Endometrial microvascular endothelial cells (primary cell): ENCODE results near the gene NDC80. TPM values are rescaled to one million over a fixed set of nuclear protein-coding genes. Genes with fewer than 3 reads are reported as not detected.

Experiments used
- in situ Hi-C: cut with HindIII; loops from 2 replicates; pipeline ENCODE4 v1.10.0; 2017; ENCODE audit warnings: low sequenced_read_pairs, low pct_unique_long_range_greater_than_20kb; ENCODE audit errors: inconsistent ontology term
- total RNA-seq: library from RNA; depleted of rRNA; stranded (reverse); fragments of >200 nt; gene quantifications from one replicate; pipeline ENCODE4 v1.2.3, GENCODE V29; 2015; ENCODE audit errors: inconsistent ontology term

Gene NDC80
- total RNA-seq, 1 donor from 2014 or later: 21.1 TPM

DNA sequence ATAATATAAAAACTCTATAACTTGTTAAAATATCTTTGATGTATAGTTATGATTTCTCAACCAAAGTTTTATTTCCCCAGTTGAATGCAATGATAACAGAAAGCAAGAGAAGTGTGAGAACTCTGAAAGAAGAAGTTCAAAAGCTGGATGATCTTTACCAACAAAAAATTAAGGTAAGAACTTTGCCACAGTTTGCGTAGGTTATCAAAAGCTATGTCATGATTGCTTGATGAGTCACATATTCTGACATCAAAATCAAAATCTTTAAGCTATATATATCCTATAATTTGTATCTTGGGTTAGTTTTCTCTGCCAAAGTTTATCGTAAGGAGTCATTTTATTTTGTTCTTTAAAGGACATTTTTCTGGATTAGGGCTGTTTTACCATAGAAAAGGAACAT, 35.0 kb downstream of the NDC80 start:
- in situ Hi-C loops: no loop called here

DNA sequence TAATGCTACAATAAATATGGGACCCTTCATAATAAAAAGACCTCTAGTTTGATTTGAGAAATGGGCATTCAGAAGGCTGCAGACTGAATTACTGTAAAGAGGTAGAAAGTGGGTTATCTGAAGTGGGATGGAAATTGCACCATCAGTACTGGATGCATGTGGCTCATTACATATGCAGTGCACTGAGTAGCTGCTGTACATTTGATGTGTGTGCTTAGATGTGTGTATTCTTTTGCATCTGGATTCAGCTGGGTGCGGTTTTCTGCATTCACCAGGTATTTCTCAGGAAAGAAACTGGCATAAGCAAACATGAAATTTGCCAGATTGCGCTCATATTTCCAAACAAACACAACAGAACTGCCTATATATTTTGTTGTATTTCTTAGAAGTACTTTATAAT, 38.2 kb downstream of the NDC80 start:
- in situ Hi-C loops: no loop called here

DNA sequence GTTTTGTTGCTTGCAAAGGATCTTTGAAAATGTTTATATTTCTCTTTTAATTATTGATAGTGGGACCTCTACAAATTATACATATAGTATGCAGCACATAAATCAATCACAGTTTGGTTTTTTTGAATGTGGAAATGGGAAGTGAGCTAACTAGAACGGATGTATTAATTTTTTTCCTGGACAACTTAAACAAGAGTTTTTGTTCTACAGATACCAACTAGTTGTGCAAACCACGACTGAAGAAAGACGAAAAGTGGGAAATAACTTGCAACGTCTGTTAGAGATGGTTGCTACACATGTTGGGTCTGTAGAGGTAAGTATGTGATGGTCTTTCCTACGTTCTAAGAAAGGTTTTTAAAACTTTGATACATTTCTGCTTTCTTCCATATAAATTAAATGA, 39.2 kb downstream of the NDC80 start:
- in situ Hi-C loops: no loop called here

DNA sequence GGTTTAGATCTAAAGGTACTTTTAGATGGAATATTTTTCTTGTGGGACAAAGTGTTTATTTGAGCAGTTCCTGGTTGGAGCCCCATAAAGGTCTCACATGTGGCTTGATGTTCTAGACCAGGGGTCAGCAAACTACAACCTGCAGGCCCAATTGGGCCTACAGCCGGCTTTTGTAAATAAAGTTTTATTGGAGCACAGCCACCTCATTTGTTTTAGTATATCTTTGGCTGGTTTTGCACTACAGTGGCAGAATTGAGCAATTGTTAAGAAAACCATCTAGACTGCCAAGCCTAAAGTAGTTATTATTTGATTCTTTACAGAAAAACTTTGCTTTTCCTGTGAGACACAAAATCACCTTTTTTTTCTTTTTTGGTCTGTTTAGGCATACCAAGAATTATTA, 41.6 kb downstream of the NDC80 start:
- in situ Hi-C loops: no loop called here

DNA sequence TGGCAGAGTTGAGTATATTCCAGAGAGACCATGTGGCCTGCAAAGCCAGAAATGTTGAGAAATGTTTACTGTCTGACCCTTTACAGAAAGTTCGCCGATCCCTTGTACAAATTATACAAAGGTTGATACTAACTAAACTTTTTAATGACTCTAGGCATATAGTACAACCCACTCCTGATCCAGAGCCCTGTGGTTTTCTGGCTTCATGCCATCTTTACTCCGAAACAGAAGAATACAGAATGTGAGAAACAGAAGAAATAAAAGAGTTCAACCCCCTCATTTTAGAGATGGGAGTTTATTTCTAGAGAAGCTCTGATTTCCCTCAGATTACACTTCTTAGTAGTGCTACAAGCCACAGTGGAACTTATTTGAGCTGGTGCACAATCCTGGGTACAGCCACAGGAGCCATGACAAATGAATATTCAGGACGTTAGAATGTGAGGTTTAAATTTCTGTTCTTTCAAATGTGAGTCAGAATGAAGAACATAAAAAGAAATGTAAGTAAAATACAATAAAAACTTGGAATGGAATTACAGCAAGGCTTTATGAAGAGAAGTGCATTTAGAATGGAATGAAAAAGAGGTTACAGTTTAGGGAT, 46.1 kb downstream of the NDC80 start:
- in situ Hi-C loops: no loop called here

DNA sequence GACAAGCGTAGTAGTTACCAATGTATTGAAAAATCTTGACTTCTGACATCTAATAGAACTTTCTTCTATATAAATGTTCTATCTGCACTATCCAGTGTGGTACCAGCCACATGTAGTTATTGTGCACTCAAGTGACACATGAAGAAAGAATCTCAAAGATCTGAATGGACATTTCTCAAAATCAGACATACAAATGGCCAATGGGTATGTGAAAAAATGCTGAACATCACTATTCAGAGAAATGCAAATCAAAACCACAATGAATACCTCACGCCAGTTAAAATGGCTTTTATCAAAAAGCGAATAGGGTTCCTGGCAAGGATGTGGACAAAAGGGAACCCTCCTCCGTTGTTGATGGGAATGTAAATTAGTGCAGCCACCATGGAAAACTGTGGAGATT, 46.7 kb downstream of the NDC80 start:
- in situ Hi-C loops: no loop called here

DNA sequence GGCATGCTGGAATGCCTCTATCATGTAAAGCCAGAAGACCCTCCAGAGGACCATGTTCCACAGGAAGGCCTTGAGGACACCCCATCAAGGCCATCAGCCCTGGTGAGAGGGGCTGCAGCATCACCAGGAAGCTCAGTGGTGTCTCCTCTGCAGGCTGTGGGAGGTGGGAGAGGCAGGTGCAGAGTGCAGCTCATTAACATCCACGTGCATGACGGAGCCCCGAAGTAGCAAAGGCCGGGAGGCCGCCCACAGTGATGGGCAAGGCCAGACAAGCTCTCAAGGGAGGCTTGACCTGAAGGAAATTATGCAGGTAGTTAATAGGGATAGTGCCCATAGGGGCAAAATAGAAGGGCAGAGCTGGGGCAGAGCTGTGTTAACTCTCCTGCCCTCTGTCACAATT, 53.9 kb downstream of the NDC80 start:
- in situ Hi-C loops: no loop called here

DNA sequence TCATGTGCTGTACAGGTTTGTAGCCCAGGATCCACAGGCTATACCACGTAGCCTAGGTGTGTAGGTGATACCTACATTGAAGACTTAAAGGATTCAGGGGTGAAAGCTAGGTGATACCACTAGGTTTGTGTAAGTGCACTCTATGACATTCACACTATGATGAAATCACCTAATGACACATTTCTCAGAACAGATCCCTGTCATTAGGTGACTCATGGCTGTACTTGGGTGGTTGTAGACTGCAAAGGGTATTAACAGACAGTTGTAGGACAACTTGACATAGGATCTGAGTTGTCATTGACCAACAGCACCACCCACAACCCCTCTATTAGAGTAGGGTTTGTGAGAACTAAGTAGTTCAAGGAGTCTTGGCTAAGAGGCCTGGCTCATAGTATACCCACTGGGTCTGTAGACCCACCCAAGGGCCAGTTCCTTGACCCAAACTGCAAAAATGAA, 56.5 kb downstream of the NDC80 start:
- in situ Hi-C loops: no loop called here

DNA sequence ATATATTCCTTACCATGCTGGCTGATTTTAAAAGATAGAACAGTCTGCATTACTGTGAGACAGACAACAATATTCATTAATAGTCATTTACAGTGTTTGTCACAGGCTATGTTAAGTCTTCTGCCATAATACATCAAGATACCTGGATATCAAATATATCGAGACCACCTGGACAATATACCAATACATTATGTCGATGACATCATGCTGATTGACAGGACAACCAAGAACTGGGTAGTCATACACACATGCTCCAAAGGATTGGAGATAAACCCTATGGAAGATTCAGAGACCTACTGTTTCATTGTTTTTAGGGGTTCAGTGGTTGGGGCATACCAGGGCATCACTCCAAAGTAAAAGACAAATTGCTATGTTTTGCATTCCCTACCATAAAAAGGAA, 57.6 kb downstream of the NDC80 start:
- in situ Hi-C loops: no loop called here

DNA sequence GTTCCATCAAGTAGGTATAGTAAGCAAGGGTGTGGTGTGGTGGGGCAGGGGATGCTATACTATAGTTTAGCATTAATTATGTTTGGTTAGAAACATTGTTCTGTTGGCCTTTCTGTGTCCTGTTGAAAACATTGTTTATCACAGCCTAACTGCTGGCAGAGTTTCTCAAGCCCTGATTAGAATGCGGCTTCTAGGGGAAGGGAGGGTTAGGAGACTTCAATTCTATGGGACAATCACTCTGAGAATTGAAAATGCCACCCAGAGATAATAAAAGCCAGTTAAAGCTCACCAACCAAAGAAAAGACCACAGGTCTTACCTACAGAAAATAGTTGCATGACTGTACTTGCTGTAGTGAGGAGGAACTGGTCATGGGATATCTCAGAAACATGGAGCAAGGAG, 64.2 kb downstream of the NDC80 start:
- in situ Hi-C loops: no loop called here

DNA sequence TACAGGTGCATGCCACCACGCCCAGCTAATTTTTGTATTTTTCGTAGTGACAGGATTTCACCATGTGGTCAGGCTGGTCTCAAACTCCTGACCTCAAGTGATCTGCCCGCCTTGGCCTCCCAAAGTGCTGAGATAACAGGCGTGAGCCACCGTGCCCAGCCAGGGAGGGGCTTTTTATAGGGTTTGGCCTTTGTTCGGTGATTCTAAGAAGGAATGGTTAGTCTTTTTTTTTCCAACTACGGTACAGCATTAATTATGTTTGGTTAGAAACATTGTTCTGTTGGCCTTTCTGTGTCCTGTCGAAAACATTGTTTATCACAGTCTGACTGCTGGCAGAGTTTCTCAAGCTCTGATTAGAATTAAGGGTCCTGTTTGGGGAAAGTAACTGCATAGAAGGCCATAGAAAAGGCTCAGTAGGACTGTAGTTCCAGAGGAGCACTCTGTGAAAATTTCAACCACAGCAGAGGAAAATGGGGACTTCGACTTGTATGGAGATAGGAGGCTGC, 64.8 kb downstream of the NDC80 start:
- in situ Hi-C loops: no loop called here

DNA sequence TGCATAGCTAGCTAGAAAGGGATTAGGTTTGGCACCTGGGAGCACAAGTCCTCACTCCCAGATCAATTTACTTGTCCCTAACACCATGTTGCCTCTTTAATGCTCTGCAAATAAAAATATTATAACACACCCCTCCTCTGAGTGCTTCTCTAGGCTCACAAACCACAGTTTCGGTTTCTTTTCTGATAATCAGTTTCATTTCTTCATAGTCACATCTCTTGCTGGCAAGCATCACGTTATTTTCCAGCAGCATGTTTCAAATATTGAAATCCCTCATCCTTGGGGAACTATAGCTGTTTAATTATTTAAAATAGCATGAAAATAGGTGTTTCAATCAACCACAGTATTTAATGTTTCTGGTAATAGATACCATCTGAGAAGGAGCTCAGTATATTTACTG, 70.3 kb downstream of the NDC80 start:
- in situ Hi-C loops: no loop called here

DNA sequence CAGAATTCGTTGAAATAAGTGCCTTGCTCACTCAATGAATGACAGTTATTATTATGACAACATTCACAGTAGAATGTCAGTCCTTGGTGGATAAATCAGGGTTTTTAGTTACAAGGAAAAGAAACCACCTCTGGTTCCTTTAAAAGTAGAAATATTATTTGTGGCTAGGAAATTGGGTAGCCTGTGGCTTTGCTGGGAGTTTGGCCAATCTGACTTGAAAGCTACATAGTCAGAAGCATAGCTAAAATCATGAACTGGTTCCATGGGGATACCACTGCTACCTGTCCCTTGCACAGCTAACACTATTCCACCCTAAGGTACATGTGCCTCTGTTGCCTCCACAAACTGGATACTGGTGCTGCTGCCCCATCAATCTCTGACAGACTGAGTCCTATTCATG, 71.4 kb downstream of the NDC80 start:
- in situ Hi-C loops: no loop called here

DNA sequence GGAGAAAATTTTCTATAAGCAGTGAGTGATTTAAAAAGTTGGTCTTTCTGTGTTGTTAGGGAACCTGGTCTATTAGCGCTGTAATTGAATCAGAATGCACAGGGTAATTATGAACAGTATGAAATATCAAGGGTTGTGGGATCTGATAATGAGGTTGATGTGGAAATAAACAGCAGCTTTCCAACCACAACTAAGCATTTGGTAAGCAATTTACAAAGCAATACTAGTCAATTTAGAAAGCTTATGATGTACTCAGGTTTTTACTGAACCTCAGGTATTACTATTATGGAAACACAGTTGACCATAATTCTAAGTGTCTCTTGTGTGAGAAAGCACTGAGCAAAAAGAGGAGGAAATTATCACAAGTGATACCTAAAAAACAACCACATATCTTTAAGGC, 73.2 kb downstream of the NDC80 start:
- in situ Hi-C loops: no loop called here

DNA sequence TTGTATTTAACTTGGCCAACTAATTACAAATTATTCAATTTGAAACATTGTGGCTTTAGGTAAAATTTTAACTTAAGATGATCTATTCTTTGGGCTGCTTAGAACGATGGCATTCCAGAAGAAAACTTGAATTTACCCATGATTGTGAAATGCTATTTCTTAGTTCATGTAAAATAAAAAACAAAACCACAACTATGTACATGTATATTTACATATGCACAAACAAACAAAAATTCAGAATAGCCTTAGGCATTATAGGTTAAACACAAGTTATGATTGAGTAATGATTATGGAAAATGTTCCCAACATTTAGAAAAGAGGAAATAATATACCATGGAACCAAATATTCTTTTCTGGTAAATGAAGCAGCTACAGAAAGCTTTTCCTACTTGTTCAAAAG, 80.6 kb downstream of the NDC80 start:
- in situ Hi-C loops: no loop called here

DNA sequence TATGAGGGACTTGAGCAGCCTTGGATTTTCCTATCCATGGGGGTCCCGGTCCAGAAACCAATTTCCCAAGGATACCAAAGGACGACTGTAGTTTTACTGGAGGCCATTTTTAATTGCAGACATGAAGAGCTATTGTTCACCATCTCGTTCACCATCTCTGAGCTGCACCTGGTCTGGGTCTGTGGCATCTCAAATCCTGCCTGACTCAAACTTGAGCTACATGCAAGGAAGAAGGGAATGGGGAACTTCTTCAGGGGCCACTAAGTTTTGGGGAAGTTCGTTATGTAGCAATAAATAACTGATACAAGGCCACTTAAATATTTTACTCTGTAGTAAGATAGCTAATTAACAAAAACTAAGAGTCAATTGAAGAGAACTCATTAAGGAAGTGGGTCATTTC, 82.1 kb downstream of the NDC80 start:
- in situ Hi-C loops: no loop called here

DNA sequence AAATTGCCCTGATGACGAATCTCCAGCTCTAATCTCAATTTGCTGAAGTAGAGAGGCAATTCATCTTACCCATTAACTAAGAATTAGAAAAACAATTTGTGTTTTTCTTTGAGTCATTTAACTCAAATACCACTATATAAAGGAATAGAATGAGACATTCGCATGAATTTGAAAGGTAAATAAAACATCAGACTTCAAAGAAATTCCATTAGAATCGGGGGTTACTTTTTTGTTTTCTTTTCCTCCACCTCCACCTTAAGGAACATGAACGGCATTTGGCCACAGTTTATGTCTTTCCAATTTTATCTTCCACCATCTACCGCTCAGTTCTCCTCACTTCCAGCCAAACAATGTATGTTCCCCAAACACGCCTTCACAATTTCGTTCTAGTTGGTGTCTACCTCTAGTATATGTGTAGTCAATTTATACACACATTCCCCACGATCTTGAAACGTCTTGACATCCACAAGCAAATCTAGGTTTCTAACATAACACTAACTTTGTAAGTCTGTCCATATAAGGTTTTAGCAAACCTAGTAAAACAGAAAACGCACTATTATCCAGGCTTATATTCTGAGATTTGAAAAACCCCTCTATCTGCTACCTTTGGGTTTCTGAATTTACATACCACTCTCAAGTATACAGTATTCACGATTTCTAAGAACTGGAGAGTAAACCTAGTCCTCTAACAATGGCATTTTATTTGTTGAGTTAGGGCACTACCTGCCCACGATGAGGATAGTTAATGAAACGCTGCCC, 83.0 kb downstream of the NDC80 start:
- in situ Hi-C loops: no loop called here

DNA sequence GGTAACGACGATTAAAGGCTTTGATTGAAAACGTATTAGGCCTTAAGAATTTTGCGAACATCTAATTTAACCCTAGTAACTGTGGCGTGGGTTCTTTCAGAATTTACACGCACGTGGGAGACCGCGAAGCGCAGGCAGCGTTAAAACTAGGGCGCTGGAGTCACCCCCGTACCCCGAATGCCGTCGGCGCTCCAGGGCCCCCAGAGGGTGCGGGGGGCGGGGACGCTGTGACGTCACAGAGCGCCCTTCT, 83.5 kb downstream of the NDC80 start:
- in situ Hi-C loops: no loop called here

DNA sequence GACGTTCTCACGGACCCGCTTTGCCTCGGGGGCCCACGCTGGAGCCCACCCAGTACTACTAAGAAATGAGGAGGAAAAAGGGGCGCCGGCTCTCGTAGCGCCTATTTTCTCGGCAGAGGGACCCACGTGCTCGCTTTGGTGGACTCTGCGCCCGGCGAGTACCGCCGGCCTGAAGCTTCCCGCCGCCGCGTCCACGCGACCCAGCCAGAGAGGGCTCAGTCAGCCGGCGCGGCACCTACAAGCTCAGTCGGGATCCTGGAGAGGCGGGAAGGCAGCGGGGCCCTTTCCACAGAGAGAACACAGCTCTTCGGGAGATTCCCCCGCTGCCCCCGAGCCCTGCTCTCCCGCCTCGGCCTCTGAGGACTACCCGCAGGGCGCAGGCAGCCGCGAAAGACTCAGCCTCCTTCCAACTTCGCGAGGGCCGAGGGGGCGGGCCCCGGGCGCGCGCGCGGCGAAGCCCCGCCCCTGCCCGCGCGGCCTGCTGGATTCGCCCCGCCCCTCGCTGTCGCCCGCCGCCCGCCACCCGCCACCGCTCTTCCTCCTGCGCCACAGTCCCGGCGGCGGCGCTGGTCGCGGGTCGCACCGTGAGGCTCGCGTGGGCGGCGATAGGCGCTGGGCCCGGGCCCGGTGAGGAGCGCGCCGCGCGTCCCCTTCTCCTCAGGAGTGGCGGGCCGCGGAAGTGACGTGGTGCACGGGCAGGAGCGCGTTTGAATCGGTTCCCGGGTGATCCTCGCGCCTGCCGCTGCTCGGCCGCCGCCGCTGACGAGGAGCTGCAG, 84.0 kb downstream of the NDC80 start, which contains the start of gene SMCHD1:
SMCHD1 (plus strand) TSS at position 549 of the 776 bp plus-strand sequence. CDS start 350 bp downstream, outside the sequence.
- in situ Hi-C loops: no loop called here

DNA sequence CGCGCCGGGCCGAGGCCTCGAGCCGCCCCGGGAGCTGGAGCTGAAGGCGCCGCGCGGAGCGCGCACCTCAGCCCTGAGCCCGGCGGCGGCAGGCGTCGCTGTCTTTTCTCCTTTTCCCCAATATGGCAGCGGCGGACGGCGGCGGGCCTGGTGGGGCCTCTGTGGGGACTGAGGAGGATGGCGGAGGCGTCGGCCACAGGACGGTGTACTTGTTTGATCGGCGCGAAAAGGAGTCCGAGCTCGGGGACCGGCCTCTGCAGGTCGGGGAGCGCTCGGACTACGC, 84.5 kb downstream of the NDC80 start:
- in situ Hi-C loops: no loop called here
